T47D (cell line): ENCODE results near the gene DDIT4.
"Not testable (repeated sequence)": the region's sequence is repeated elsewhere in the genome, so short reads cannot be mapped to it uniquely, and the experiment has no call there.

Experiments used
- DNase-seq, 2 experiments: peaks; one replicate each; pipeline versions ENCODE4 v3.0.0 to v3.0.0-alpha.2; 2011 to 2012; ENCODE audit warnings: low read depth in 1 of 2, low spot score in 1 of 2
- JUND ChIP-seq: IDR thresholded peaks from 2 replicates; pipeline ENCODE4 v1.6.1; 2012; ENCODE audit warnings: low read depth
- in situ Hi-C: cut with HindIII; loops from 2 replicates; pipeline ENCODE4 v1.10.0; 2016; ENCODE audit warnings: low sequenced_read_pairs, low pct_unique_long_range_greater_than_20kb

The DDIT4 gene

DNA sequence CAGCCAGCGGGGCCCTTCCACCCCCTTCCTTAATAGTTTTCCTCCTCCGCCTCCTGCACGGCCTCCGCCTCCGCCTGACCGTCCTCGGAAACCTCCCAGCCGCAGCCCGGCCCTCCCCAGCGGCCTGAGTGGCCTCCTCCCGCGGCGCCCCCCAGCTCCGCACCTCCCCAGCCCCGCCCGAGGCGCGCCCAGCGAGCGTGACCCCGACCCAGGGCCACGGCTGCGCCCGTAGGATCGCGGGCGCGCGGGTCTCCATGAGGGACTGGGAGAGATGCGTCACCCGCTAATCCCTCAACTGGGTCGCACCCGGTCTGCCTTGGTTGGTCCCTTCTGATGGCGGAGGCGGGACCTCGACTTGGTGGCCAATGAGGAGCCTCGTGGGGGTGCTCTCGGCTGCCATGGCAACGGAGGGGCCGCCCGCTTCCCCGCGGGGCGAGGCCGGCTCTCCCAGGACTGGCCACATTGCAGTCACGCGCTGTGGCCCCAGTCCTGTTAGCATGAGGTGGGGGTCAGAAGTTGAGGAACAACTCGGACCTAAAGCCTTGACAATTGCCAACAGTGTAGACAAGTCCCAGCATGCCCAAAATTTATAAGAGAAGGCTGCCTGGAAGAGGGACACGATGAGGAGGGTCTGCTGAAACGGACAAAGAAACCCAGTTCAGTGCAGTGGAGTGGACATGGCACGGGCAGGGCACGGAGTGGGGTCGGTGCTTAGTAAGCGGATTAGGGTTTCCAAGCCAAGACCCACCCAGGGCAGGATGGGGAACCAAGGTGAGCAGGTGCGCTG, 24.3 kb downstream of the DDIT4 start:
- in situ Hi-C loops, result no loop called here

DNA sequence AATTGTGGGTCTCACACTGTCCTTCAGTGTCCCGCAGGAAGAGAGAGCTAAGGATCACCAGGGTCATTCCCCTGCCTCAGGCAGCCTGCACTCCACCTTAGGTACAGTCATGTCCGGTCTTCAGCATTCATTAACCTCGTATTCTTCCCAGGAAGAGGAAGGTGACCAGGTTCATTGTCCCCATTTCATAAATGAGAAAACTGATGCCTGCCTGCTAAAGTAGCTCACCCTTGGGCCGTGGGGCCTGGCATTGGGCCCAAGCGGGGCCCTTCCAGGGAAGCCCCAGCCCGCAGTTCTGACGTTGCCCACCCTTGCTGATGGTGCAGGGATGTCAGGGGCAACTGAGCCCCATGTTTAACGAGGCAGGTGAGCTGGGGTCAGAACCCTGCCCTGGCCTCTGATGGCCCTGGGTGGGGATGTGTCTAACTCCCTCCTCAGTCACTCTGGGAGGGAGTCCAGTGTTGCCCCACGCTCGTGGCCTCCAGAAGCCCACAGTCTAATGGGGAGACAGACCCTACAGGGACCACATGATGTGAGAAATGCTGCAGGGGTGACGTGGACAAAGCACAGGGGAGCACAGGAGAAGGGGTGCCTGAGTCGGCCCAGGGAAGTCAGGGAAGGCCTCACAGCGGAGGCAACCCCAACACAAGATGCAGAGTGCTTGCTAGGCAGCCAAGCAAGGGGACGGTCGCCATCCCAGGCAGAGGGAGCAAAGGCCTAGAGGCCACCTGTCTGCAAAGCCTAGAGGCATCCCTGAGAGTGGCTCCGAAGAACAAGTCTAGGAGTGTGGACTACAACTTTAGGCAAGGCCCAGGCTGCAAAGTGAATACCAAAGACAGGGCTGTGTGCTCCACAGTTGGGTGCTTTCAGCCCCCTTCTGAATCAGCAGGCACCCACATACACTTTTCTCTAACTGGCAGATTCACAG, 25.1 kb downstream of the DDIT4 start:
- DNase-seq, result no peak
- TF ChIP-seq JUND, result no peak
- in situ Hi-C loops, result no loop called here

More for the DNA sequence above, 24.3 kb downstream of the DDIT4 start:
- no peak for TF ChIP-seq JUND
- DNase-seq, result peak; percentile 67 to 97

DNA sequence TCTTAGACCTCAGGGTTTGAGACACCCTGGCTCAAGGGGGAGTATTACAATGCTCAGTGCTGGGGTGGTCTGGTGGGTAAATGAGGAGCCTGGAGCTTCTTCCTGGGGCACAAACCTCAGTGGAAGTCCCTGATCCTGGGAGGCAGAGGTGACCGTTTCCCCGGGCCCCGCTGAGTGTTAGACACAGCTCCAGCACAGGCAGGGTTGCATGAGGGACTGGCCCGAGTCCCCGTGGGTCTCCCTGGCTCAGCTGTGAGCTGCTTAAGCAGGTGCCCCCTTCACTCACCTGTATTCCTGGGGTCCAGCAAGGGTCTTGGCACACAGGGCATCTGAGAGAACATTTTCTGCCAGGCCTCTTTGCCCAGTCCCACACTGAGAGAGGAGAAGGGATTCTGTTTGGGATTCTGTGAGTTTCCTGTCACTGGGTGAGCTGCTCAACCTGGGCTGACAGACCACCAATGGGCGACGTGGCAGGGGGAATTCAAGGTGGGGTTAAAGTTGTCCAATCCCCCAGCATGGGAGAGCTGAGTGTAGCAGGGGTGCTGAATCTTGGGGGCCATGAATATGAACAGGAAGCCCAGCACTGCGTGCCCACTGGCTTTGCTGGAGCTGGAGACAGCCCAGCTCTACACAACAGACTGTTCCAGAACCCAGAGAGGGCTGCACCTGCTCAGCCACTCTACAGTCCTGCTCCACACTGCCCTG, 29.9 kb downstream of the DDIT4 start:
- no peak for TF ChIP-seq JUND
- in situ Hi-C loops, result no loop called here
- no peak for DNase-seq

DNA sequence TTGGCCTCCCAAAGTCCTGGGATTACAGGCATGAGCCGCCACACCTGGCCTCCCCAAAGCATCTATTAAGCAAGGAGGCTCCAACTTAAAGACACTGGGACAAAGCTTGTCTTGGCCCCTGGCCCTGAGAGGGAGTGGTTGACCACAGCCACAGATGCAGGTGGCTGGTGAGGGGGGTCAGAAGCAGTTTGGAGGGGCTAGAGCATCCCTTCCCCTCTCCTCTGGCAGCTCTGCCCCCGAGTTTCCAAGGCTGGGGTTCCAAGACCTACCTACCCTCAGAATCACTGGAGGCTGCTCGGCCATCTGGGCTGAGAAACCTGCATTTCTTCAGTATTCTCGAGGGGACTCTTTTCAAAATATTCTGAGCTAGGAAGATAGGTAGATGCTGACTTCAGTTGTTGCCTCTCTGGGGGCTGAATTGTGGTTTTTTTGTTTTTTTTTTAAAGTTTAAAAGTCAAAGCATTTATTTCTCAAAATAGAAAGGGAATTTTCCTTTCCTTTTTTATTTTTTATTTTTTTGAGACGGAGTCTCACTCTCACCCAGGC, 32.6 kb downstream of the DDIT4 start:
- DNase-seq, result no peak
- in situ Hi-C loops, result no loop called here
- TF ChIP-seq JUND, result no peak

DNA sequence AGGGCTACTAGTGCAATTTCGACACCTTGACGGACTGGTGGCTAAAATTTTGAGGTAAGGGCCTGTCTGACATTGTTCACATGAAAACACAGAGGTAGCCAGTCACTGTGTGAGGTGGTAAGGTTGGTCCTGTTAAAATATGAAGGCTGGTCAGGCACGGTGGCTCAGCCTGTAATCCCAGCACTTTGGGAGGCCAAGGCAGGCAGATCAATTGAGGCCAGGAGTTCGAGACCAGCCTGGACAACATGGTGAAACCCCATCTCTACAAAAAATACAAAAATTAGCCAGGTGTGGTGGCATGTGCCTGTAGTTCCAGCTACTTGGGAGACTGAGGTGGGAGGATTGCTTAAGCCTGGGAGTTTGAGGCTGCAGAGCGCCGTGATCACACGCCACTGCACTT, 34.0 kb downstream of the DDIT4 start:
- in situ Hi-C loops, DNase-seq: not testable (repeated sequence)

DNA sequence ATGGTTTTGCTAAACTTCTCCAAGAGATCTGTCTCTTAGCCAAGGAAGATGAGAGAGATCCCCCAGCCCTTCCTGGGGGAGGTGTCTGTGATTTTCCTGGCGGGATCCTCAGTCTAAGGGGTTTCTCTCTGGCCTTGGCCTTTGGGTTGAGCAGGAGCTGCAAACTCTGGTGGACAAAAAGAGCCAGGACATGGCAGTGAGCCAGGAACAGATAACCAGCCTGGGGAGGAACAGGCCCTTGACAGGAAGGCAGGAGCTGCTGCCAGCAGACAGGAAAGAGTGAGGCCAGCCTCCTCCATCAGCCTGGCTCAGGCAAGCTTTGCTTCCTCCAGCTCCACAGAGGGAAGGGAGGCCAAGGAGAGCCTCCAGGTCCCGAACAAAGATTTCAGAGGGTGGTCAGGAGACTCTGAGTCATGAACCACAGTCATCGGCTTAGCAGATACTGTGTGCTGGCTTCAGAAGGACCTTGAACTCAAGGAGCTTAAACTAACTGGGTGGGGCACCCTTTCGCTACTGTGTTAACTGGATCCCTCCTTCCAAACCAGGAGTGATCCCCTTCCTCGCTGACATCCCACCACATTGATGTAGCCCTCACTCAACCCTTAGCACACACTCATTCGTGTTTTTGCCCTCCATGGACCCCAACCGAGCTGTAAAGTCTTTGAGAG, 34.7 kb downstream of the DDIT4 start:
- no peak for DNase-seq
- in situ Hi-C loops, result no loop called here
- TF ChIP-seq JUND, result no peak

DNA sequence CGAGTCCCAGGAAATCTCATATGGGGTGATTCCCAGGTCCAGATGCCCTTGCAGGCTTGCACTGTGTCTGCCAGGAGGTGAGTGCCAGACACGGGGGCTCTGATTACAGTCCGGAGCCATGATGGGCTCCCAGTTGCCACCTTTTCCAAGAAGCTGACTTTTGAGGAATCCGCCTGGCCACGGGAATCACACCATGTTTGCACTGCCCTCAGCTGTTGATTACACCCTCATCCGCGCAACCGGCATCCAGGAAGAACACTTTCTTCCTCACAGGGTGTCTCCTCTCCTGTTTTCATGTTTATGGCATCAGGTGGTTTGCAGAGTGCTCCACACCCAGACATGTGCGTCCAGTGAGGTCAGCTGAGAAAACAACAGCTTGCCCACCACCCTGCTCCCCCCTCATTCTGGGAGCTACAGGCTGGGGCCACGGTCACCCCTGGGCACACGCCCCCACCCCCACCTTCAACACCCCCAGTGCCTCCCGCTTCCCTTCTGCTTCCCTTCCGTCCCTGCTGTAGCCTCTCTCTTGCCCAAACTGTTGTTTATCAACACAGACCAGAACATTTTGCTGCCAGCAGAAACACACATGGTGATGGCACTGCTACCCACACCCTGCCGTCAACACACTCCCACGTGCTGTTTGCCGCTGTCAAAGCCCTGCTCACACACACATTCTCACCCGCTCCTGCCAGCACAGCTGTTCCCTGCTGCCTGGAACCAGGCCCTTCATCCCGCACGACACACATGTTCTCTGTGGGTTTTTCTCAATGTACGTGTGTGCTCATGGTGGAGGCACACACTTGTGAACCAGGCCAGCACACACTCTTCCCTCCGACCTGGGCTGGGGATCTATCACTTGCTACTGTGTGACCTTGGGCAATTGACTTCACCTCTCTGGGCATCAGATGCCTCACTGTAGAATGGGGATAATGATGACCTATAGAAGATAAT, 35.8 kb downstream of the DDIT4 start:
- no peak for DNase-seq
- no peak for TF ChIP-seq JUND
- in situ Hi-C loops, result no loop called here

DNA sequence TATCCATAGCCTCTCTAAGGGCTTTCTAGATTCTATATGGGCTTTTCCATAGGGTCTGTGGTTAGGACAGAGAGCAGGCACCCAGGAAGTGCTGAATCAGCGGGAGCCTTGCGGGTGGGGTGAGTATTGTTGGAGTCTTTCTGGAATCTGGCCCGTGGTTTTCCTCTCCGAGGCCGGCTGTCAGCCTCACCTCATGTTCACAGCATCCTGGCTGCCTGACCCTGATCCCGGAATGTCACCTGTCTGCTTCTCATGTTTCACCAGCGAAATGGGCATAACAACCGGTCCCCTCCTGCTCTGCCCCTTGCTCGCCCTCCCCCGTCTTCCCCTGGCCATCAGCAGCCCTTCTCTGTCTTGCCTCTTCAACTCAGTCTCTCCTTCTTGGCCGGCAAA, 36.5 kb downstream of the DDIT4 start:
- DNase-seq, result peak in 1 of 2 experiments; percentile 79
- no peak for TF ChIP-seq JUND
- in situ Hi-C loops, result no loop called here

DNA sequence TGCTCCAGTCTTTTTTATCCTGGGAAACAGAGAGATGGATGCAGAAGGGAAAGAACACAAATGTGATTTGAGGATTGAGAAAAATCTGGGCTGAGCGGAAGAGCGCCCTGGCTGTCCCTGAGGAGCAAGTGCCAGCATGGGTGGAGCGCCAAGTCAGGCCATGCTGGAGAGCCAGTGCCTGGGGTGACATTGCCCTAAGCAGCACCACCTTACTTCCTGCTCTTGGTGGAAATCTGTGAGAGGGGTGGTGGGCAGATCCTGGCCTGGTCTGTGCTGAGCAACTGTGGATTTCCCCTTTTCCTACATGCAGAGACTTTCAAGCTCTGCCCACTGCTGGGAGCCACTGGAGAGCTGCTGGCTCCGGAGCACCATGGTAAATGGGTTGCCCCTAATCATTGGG, 36.9 kb downstream of the DDIT4 start:
- DNase-seq, result peak; percentile 32 to 52
- no peak for TF ChIP-seq JUND
- in situ Hi-C loops, result no loop called here

DNA sequence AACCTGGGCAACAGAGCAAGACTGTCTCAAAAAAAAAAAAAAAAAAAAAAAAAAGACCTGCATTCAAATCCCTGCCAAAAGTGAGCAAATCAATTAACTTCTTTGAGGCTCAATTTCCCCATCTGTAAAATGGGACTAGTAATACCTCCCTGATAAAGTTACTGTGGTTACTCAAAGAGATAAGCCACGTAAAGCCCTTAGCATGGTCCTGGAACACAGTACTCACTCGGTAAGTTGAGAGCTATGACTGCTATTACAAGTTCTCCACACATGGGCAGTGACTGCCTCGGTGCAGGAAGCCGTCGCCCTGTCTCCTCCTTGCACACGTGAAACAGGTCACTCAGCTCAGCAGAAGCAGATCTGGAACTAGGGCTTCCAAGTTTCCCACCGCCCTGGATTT, 37.9 kb downstream of the DDIT4 start:
- no peak for TF ChIP-seq JUND
- in situ Hi-C loops, result no loop called here
- no peak for DNase-seq

DNA sequence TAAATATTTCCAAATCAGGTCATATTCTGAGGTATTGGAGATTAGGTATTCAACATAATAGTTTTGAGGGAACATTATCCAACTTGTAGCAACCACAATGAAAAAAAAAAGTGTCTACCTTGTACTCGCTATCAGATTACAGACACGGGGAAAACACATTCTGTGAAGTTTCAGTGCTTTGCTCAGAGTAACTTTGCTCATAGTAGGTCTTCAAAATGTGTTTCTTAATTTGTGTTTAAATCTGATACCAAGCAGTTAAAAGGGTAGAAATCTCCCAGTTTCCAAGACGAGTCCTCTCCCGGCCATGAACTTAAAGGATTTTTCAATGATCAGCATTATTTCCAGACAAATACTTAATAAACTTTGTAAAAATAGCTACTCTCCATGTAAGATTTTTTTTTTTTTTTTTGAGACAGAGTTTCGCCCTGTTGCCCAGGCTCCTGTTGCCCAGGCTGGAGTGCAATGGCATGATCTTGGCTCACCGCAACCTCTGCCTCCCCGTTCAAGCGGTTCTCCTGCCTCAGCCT, 39.2 kb downstream of the DDIT4 start:
- TF ChIP-seq JUND, result no peak
- no peak for DNase-seq
- in situ Hi-C loops, result no loop called here
